Transverse colon (tissue), 4 donors: Measurements from ENCODE around the gene PPM1A.

ENCODE experiments used
- CTCF ChIP-seq, 5 experiments: fragments of 200-600 bp in 3 of 5; fragments of 450-650 bp in 2 of 5; sonication (generic) in 3 of 5; IDR thresholded peaks; 1 replicate in 2 of 5; 2 replicates in 3 of 5; pipeline ENCODE4 v1.5.1; 2016 to 2017; ENCODE audit warnings: antibody characterized with exemption in 5 of 5, inconsistent platforms in 3 of 5, mild to moderate bottlenecking in 2 of 5, moderate library complexity in 1 of 5
- EP300 ChIP-seq: sonication (generic); formaldehyde crosslinking; IDR thresholded peaks from one replicate; pipeline ENCODE4 v1.6.1; 2017; ENCODE audit warnings: antibody characterized with exemption, low read depth
- POLR2A ChIP-seq: fragments of 450-650 bp; IDR thresholded peaks from one replicate; pipeline ENCODE4 v1.6.1; 2016; ENCODE audit warnings: antibody characterized with exemption, mild to moderate bottlenecking, moderate library complexity
- POLR2AphosphoS5 ChIP-seq, 3 donors: sonication (generic); formaldehyde crosslinking; IDR thresholded peaks; one replicate each; pipeline ENCODE4 v1.6.1; 2016; ENCODE audit warnings: antibody characterized with exemption in 3 of 3

DNA sequence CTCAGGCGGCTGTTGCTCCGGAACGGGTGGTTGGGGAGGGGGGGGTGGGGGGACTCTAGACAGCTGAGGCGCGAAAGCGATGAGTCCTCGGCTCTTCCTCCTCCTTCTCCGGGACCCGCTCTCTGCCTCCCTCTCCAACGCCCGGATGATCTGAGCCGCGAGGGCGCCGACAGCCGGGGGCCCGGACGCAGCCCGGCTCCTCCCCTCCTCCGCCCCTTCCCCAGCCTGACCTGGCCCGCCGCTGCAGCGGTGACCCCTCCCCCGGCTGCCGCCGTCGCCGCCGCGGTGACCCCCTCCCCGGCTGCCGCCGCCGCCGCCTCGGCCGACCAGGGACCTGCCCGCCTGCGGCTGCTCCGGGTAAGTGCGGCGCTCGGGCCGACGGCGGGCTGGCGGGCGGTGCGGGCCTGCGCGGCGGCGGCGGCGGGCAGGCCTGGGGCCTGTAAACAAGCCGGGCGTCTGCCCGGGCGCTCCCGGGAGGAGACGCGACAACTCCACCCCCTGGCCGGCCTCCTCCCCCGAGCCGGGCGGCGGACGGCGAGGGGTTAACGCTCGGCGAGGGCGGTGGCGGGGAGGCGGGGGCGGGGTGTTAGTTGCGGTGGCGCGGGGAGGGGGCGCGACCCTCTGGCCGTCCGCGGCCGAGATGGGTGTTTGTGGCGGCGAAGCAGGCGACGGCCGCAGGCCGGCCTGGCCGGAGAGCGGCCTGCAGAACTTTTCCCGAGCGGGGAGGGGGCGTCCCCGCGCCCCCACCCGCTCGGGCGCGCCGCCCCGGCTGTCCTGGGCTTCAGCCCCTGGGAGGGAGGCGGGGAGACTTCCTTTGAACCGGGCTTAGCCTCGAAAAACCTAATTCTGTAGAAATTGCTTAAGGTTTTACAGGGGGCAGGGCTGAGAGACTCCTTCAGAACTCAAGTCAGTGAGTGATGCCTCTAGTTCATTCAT lies 568 bp downstream of the PPM1A start:
- no peak for TF ChIP-seq CTCF (IDR thresholded peaks at IDR 0.05)
- TF ChIP-seq POLR2AphosphoS5 (IDR thresholded peaks at IDR 0.05), result peak in 1 of 3 donors; percentile 20
- no peak for TF ChIP-seq POLR2A
- no peak for TF ChIP-seq EP300
